ENCODE data around the gene TCEAL1. TPM values are rescaled to one million over a fixed set of nuclear protein-coding genes. Genes with fewer than 3 reads are reported as not detected.

TCEAL1 gene
- total and polyA plus RNA-seq, 2 of the 13 experiments (the other 11 are each of a cell fraction or from before 2014, with no cell fraction given), result 11.2 to 14.8 TPM

- Histone ChIP-seq H2AFZ (ENCODE audit: low read length) (no peak overlapping the region), H3K36me3 (replicated peaks in 1 of 2; ENCODE audit: control insufficient read depth in 1 of 2, insufficient read depth in 2 of 2, low read length in 2 of 2) (no peaks in the 10 kb centered on the region), H4K20me1 (ENCODE audit: insufficient read depth, low read length) (no peaks in the 10 kb centered on the region), H3K4me3 (replicated peaks in 1 of 3; ENCODE audit: insufficient read depth in 1 of 3, low read depth in 2 of 3, low read length in 3 of 3) (no peak overlapping the region), H3K4me2 (ENCODE audit: low read depth, low read length) (no peak overlapping the region), H3K79me2 (ENCODE audit: insufficient read depth, low read length) (no peaks in the 10 kb centered on the region), H3K4me1 (ENCODE audit: insufficient read depth, low read length) (no peaks in the 10 kb centered on the region), H3K9me3 (ENCODE audit: low read length) (no peaks in the 10 kb centered on the region), H3K27ac (ENCODE audit: extremely low read length, insufficient read depth, low read length) (no peak overlapping the region), H3K9ac (ENCODE audit: insufficient read depth, low read depth, low read length) (no peak overlapping the region), H3K27me3 (ENCODE audit: control insufficient read depth in 1 of 2, insufficient read depth in 2 of 2, low read length in 2 of 2) (no peaks in the 10 kb centered on the region)
- no peak for DNase-seq (ENCODE audit: low spot score)
- in situ Hi-C loops (cut with HindIII; ENCODE audit: extremely low pct_ligation_motif_present, low pct_unique_long_range_greater_than_20kb), result no loop called here
- TF ChIP-seq YEATS2 (CRISPR knock-in tag; IDR thresholded peaks at IDR 0.05; ENCODE audit: borderline replicate concordance) (no peak), BRCA1 (CRISPR knock-in tag; IDR thresholded peaks at IDR 0.05) (no peak), ZNF274 (CRISPR knock-in tag; IDR thresholded peaks at IDR 0.05) (no peak), ZBTB39 (CRISPR knock-in tag; IDR thresholded peaks at IDR 0.05) (no peak), ZSCAN12 (CRISPR knock-in tag; IDR thresholded peaks at IDR 0.05) (no peak), ZNF678 (CRISPR knock-in tag; IDR thresholded peaks at IDR 0.05) (no peak), MIER2 (CRISPR knock-in tag; IDR thresholded peaks at IDR 0.05) (no peak), CBX5 (CRISPR knock-in tag; IDR thresholded peaks at IDR 0.05; ENCODE audit: borderline replicate concordance) (no peak), ZSCAN9 (CRISPR knock-in tag; IDR thresholded peaks at IDR 0.05; ENCODE audit: borderline replicate concordance) (no peak), ZNF609 (CRISPR knock-in tag; IDR thresholded peaks at IDR 0.05; ENCODE audit: borderline replicate concordance) (no peak), ZFP36L1 (CRISPR knock-in tag; IDR thresholded peaks at IDR 0.05) (no peak)
- 100% methylated on average over 1 of the region's 1 CpG for WGBS (ENCODE audit: low lambda C conversion rate)
- ChIA-PET CTCF (ENCODE audit: low intra/inter-chr PET ratio, low total read pairs) (no interaction called here), POLR2A (no interaction called here)
- no TSS peak for BruUV-seq (replicated peaks)
- ATAC-seq, result no peak
- intact Hi-C loops (cut with micrococcal nuclease; ENCODE audit: unreplicated experiment), result no loop called here
- no peak for FAIRE-seq
Observed at GRCh38 chrX:103614999-103615398, 13.8 kb upstream of the TCEAL1 start.
